Endothelial cell of umbilical vein (primary cell): ENCODE measurements around the gene EPB41L2. TPM values are rescaled to one million over a fixed set of nuclear protein-coding genes. Genes with fewer than 3 reads are reported as not detected.

Experiments
- BruUV-seq: library from RNA; stranded (reverse); fragments of 400-500 nt; replicated peaks from 2 replicates; lab custom pipeline; 2021; lab: Mats Ljungman, UMichigan
- CTCF ChIA-PET: fragments of 300-600, 350-600 bp; sonication (Branson Sonifier 250); formaldehyde crosslinking; loops from one replicate; lab custom pipeline; 2021; ENCODE audit warnings: antibody characterized with exemption, inconsistent platforms; lab: Charles Lee
- POLR2A ChIA-PET: fragments of 300-600, 350-600 bp; sonication (Branson Sonifier 250); formaldehyde crosslinking; loops from one replicate; lab custom pipeline; 2021; ENCODE audit warnings: antibody characterized with exemption, inconsistent platforms; lab: Charles Lee
- DNase-seq: peaks from one replicate; pipeline ENCODE4 v3.0.0-alpha.2; 2011; ENCODE audit warnings: low read depth, low spot score
- FAIRE-seq: peaks from 2 replicates; lab custom pipeline; 2011; peaks lifted over from hg19 to GRCh38; lab: Jason Lieb, UNC
- H2AFZ ChIP-seq: 2 replicates; pipeline ENCODE4 v1.6.0; 2012; ENCODE audit warnings: low read depth, low read length, control low read depth, inconsistent platforms
- H3K27ac ChIP-seq: 2 replicates; pipeline ENCODE4 v1.5.1; 2011; ENCODE audit warnings: low read depth, mild to moderate bottlenecking, control low read depth, low read length, moderate library complexity; ENCODE audit not compliant: insufficient read depth
- H3K27me3 ChIP-seq, 2 experiments: 2 replicates each; pipeline versions ENCODE4 v1.6.0 to v1.6.1; 2011; ENCODE audit warnings: low read length in 2 of 2, mixed read lengths in 1 of 2; ENCODE audit not compliant: control insufficient read depth in 2 of 2, insufficient read depth in 2 of 2
- H3K36me3 ChIP-seq, 2 experiments: 2 replicates in 1 of 2; 3 replicates in 1 of 2; pipeline ENCODE4 v1.5.1; 2011; ENCODE audit warnings: low read length in 2 of 2, mild to moderate bottlenecking in 1 of 2, moderate library complexity in 1 of 2; ENCODE audit not compliant: control insufficient read depth in 2 of 2, insufficient read depth in 2 of 2; ENCODE audit errors: extremely low read depth in 1 of 2
- H3K4me1 ChIP-seq: 3 replicates; pipeline ENCODE4 v1.5.1; 2011; ENCODE audit warnings: mild to moderate bottlenecking, low read length; ENCODE audit not compliant: control insufficient read depth, insufficient read depth; ENCODE audit errors: extremely low read depth
- H3K4me2 ChIP-seq: 2 replicates; pipeline ENCODE4 v1.6.1; 2011; ENCODE audit warnings: low read length, control low read depth, mixed read lengths; ENCODE audit not compliant: insufficient read depth
- H3K4me3 ChIP-seq, 3 experiments: fragments of 200-600 bp in 1 of 3; sonication (generic), shearing (Covaris generic) in 1 of 3; replicated peaks in 1 of 3; 2 replicates each; pipeline ENCODE4 v1.5.1; 2011 to 2016; ENCODE audit warnings: control low read depth in 3 of 3, low read length in 3 of 3, mild to moderate bottlenecking in 2 of 3, inconsistent platforms in 1 of 3, low read depth in 1 of 3, moderate library complexity in 1 of 3; ENCODE audit not compliant: insufficient read depth in 1 of 3
- H3K79me2 ChIP-seq: 2 replicates; pipeline ENCODE4 v1.6.0; 2012; ENCODE audit warnings: low read length, inconsistent platforms; ENCODE audit not compliant: control insufficient read depth, insufficient read depth
- H3K9ac ChIP-seq: replicated peaks from 2 replicates; pipeline ENCODE3; 2011; ENCODE audit warnings: low read length, control low read depth; ENCODE audit not compliant: insufficient read depth; ENCODE audit errors: extremely low read depth
- H3K9me1 ChIP-seq: replicated peaks from 3 replicates; pipeline ENCODE4 v1.6.0; 2011; ENCODE audit warnings: mild to moderate bottlenecking, low read length; ENCODE audit not compliant: control insufficient read depth, insufficient read depth; ENCODE audit errors: extremely low read depth
- H3K9me3 ChIP-seq: replicated peaks from 2 replicates; pipeline ENCODE4 v1.5.1; 2012; ENCODE audit warnings: low read length, inconsistent platforms; ENCODE audit not compliant: control insufficient read depth, insufficient read depth
- H4K20me1 ChIP-seq: replicated peaks from 2 replicates; pipeline ENCODE3; 2011; ENCODE audit warnings: mild to moderate bottlenecking, low read length; ENCODE audit not compliant: control insufficient read depth, insufficient read depth; ENCODE audit errors: extremely low read depth
- EZH2 ChIP-seq: IDR thresholded peaks from 2 replicates; pipeline ENCODE4 v1.6.1; 2012; ENCODE audit warnings: borderline replicate concordance, low read depth, mild to moderate bottlenecking, moderate library complexity, low read length, inconsistent platforms; ENCODE audit not compliant: severe bottlenecking
- FOS ChIP-seq: IDR thresholded peaks from 2 replicates; pipeline ENCODE4 v1.6.1; 2011; ENCODE audit warnings: mild to moderate bottlenecking, low read length, moderate library complexity, borderline replicate concordance; ENCODE audit not compliant: insufficient read depth
- GATA2 ChIP-seq: IDR thresholded peaks from 2 replicates; pipeline ENCODE4 v1.7.0; 2011; ENCODE audit warnings: low read depth, mild to moderate bottlenecking, moderate library complexity, mixed read lengths, low read length; ENCODE audit not compliant: insufficient read length, insufficient read depth
- JUN ChIP-seq: IDR thresholded peaks from 2 replicates; pipeline ENCODE4 v1.6.1; 2011; ENCODE audit warnings: borderline replicate concordance, low read depth; ENCODE audit not compliant: insufficient read length, insufficient read depth
- MAX ChIP-seq: IDR thresholded peaks from 2 replicates; pipeline ENCODE4 v1.6.1; 2011; ENCODE audit not compliant: insufficient read depth, insufficient read length
- MYC ChIP-seq: IDR thresholded peaks from one replicate; pipeline ENCODE4 v1.6.1; 2011; ENCODE audit warnings: mild to moderate bottlenecking, low read depth, low read length
- POLR2A ChIP-seq: IDR thresholded peaks from 2 replicates; pipeline ENCODE4 v1.6.1; 2012; ENCODE audit warnings: low read depth, mild to moderate bottlenecking, control low read depth, low read length
- POLR2AphosphoS5 ChIP-seq: IDR thresholded peaks from 2 replicates; pipeline ENCODE4 v1.6.1; 2012; ENCODE audit warnings: low read depth, mild to moderate bottlenecking, control low read depth, low read length, moderate library complexity; ENCODE audit not compliant: insufficient read depth
- dilution Hi-C: fragments of 300-500 bp; cut with MboI; formaldehyde crosslinking; loops from one replicate; pipeline ENCODE4 v1.15.0; 2019; ENCODE audit warnings: low sequenced_read_pairs; ENCODE audit not compliant: extremely low pct_ligation_motif_present
- intact Hi-C: fragments of 100-400 bp; cut with micrococcal nuclease; formaldehyde crosslinking; loops from one replicate; pipeline ENCODE4 v1.10.0; 2022
- polyA plus RNA-seq, 4 experiments: library from polyadenylated mRNA; depleted of rRNA in 3 of 4; stranded (reverse) in 3 of 4; unstranded in 1 of 4; fragments of >200 nt; gene quantifications; 2 replicates each; pipeline versions ENCODE4 v1.2.1 to v1.2.3, GENCODE V29; 2011 to 2012; ENCODE audit warnings: missing spikeins in 1 of 4
- total RNA-seq: library from RNA; stranded (reverse); gene quantifications from 2 replicates; pipeline ENCODE4 v1.2.3, GENCODE V29; 2021
- TF ChIP-seq, protein P1 (sequence below), 2 donors: IDR thresholded peaks; 1 replicate in 1 of 2; 2 replicates in 1 of 2; pipeline ENCODE4 v1.5.1; 2011; ENCODE audit warnings: low read length in 2 of 2, mild to moderate bottlenecking in 2 of 2, moderate library complexity in 2 of 2, control low read depth in 1 of 2, inconsistent platforms in 1 of 2, low read depth in 1 of 2; ENCODE audit not compliant: insufficient read depth in 1 of 2; ENCODE audit errors: extremely low read depth in 1 of 2

Gene EPB41L2
- total and polyA plus RNA-seq, 2 donors (not counting 3 experiments of a cell fraction or from before 2014, with no cell fraction given) = 26.5 to 87.7 TPM

- ChIA-PET CTCF (interaction anchor here (0.6 to 1.1 kb wide), 2 partner anchors 10 to 94 kb away, joined by 3 to 4 read pairs; no protein-coding TSS in a partner anchor), POLR2A (no interaction called here)
- no peaks in the 10 kb centered on the region for H3K9me3 ChIP-seq
- TF ChIP-seq MYC = no peak
- no peak for TF ChIP-seq POLR2A
- no peak for TF ChIP-seq EZH2
- no peak for TF ChIP-seq FOS
- TF ChIP-seq MAX = no peak
- TF ChIP-seq, protein P1, sequence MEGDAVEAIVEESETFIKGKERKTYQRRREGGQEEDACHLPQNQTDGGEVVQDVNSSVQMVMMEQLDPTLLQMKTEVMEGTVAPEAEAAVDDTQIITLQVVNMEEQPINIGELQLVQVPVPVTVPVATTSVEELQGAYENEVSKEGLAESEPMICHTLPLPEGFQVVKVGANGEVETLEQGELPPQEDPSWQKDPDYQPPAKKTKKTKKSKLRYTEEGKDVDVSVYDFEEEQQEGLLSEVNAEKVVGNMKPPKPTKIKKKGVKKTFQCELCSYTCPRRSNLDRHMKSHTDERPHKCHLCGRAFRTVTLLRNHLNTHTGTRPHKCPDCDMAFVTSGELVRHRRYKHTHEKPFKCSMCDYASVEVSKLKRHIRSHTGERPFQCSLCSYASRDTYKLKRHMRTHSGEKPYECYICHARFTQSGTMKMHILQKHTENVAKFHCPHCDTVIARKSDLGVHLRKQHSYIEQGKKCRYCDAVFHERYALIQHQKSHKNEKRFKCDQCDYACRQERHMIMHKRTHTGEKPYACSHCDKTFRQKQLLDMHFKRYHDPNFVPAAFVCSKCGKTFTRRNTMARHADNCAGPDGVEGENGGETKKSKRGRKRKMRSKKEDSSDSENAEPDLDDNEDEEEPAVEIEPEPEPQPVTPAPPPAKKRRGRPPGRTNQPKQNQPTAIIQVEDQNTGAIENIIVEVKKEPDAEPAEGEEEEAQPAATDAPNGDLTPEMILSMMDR (IDR thresholded peaks at IDR 0.05; ENCODE audit: extremely low read depth in 1 of 2, insufficient read depth in 1 of 2, low read depth in 1 of 2, low read length in 2 of 2) = no peak
- TF ChIP-seq JUN = no peak
- TF ChIP-seq POLR2AphosphoS5 = no peak
- TF ChIP-seq GATA2 = no peak
- H3K79me2 ChIP-seq = peaks cover 69% of the 10 kb centered on the region
- H3K36me3 ChIP-seq = no peaks in the 10 kb centered on the region
- no TSS peak for BruUV-seq
- no peak overlapping the region for H3K4me2 ChIP-seq
- dilution Hi-C loops (no loop called here), intact Hi-C loops (no loop called here)
- H3K9ac ChIP-seq = no peak overlapping the region
- FAIRE-seq = no peak
- H3K4me1 ChIP-seq = peaks cover under 1% of the 10 kb centered on the region
- H3K4me3 ChIP-seq = no peak overlapping the region
- no peaks in the 10 kb centered on the region for H3K9me1 ChIP-seq
- no peak overlapping the region for H2AFZ ChIP-seq
- H3K27me3 ChIP-seq = no peaks in the 10 kb centered on the region
- no peak for DNase-seq
- no peaks in the 10 kb centered on the region for H4K20me1 ChIP-seq
- H3K27ac ChIP-seq = no peak overlapping the region
Measured at GRCh38 chr6:131045139-131045538, 17.9 kb downstream of the EPB41L2 start.
